NCI-H1436 (cell line): ENCODE measurements around the gene NFATC2IP.
"Not testable (repeated sequence)": the region's sequence is repeated elsewhere in the genome, so short reads cannot be mapped to it uniquely, and the experiment has no call there.

ENCODE experiments used
- DNase-seq: peaks from one replicate; lab custom pipeline; 2025; lab: John Stamatoyannopoulos, UW

The NFATC2IP gene

DNA sequence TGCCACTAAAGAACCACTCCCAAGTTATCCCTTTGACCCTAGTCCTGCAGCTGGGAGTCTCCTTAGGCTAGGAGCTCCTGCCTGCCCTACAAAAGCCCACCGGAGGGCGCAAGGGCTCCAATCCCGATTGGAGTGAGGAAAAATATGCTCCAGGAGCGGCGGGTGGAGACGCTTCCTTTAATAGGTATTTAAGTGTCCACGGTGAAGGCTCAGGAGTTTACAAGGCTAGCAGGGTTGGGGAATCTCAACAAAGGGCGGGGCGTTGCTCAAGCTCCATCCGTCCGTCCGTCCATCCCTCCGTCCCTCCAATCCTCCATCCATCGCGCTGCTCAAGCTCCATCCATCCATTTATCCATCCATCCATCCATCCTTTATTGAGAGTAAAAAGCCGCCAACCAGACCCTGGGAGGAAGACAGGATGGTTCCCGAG is 23.3 kb downstream of the NFATC2IP start:
- DNase-seq: peak; percentile 29

DNA sequence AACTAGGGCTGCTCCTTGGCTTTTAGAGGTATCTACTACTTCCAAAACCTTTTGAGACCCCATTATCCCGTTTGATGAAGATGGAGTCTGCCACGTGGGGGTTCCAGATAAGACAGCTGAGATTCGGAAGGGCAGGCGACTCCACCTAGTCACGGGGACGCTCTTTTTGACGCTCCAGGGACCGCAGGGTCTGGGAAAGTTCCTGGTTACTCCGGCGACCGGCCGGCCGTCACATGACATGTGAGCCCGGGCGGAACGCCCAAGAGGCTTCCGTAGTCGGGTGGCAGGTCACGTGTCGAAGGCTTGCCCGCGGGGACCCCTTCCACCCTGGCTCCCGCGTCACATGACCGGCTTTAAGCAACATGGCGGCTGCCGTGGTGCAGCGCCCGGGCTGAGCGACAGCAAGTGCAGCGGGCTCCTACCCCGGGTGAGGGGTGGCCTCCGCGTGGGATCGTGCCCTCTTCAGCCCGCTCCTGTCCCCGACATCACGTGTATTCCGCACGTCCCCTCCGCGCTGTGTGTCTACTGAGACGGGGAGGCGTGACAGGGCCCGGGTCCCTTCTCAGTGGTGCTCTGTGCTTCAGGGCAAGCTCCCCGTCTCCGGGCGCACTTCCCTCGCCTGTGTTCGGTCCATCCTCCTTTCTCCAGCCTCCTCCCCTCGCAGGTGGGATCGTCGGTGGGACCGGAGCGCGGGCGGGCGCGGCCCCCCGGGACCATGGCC is 23.9 kb downstream of the NFATC2IP start, which contains the start of gene SPNS1:
TSS of gene SPNS1 (plus strand) at position 342 of the 721 bp plus-strand sequence. CDS start at position 716, 374 bp downstream.
- peak; percentile 91 for DNase-seq

DNA sequence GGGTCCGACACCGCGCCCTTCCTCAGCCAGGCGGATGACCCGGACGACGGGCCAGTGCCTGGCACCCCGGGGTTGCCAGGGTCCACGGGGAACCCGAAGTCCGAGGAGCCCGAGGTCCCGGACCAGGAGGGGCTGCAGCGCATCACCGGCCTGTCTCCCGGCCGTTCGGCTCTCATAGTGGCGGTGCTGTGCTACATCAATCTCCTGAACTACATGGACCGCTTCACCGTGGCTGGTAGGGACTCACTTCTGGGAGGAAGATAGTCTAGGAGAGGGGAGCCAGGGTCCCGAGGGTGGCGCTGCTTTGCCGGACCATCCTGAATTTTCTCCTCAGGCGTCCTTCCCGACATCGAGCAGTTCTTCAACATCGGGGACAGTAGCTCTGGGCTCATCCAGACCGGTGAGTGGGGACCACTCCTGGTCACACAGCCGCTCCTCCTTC is 24.4 kb downstream of the NFATC2IP start:
- DNase-seq: no peak

DNA sequence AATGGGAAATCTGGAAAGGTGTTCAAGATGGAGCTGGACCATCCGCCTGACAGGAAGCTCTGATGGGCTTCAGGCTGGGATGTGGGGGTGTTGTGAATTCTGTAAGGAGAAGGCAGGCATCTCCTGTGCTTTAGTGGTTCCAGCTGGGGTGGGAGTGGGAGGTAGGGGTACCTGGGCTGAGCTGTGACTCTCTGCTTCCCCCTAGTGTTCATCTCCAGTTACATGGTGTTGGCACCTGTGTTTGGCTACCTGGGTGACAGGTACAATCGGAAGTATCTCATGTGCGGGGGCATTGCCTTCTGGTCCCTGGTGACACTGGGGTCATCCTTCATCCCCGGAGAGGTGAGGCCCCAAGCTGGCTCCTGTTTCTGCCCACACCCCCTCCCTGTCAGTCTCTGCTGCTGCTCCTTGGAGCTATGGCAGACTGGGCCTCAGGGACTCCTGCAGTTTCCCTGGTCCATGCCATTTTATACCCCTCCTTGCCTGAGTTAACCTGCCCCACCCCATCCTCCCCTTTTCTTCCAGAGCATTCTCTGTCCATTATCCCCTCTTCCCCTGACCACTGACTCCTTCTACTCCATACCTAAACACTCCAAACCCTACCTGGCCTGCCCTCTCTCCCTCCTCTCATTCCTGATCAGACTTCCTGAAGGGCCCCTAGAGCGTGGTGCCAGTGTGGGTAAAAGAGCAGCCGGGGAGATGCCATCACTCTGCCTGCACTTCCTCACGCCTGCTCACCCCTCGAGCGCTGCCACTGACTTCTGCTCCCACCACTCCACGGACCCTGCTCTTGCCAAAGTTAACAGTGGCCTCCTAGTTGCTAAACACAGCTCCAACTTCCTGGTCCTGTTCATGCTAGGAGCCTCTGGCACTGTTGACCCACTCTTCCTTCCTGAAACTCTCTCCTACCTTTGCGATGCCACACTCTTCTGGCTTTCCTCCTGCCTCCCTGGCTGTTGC is 27.2 kb downstream of the NFATC2IP start:
- DNase-seq: peak; percentile 0

DNA sequence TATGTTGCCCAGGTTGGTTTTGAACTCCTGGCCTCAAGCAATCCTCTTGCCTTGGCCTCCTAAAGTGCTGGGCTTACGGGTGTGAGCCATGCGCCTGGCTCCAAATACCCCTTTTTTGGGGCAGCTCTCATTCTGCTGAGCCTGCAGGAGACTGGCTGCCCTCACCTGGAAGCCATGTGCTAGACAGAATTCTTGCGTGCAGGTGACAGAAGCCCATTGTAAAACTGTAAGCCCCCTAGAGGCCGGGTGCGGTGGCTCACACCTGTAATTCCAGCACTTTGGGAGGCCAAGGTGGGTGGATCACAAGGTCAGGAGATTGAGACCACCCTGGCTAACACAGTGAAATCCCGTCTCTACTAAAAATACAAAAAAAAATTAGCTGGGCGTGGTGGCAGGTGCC is 29.6 kb downstream of the NFATC2IP start:
- not testable (repeated sequence) for DNase-seq

DNA sequence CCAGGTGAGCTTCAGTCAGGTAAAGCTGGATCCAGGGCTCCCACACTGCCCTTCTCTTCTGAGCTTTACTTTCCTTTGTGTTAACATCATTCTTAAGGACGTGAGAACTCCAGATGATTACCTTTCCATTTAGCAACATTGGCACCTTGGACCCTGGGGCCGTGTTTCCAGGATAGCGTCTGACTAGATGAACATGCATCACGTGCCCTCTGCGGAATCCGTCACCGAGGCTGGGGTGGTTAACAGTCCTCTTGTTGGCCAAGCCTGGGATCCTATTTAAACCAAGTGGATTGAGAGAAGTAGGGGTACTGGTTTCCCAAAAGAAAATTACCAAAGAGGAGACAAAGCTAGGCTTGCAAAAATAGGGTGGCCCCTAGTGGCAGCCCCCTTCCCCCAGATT is 30.2 kb downstream of the NFATC2IP start:
- no peak for DNase-seq

DNA sequence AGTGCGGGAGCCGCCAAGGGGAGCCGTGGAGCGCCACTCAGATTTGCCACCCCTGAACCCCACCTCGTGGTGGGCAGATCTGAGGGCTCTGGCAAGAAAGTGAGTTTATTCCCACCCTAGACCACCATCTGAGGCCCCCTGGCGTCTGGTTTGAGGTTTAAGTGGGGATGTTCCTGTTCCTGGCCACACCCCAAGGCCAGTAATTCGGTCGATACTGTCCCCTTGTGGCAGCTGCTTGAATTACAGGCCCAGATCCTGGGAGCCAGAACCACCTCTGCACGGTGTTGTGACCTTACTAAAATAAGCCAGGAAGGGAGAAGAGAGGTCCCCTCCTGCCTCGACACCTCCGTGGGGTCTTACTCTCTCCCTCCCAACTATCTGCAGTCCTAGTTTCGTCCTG is 30.8 kb downstream of the NFATC2IP start:
- DNase-seq: no peak

DNA sequence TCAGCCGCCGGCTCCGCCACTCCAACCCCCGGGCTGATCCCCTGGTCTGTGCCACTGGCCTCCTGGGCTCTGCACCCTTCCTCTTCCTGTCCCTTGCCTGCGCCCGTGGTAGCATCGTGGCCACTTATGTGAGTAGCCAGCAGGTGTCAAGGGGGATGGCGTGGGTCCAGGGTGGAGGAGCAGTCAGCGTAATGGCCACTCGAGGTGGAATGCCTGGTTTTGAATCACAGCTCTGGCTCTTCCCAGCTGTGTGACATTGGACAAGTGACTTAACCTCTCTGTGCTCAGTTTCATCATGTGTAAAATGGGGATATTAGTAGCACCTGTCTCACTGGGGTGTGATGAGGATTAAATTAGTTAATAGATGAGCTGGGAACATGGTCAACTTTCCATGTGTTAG is 31.7 kb downstream of the NFATC2IP start:
- no peak for DNase-seq

DNA sequence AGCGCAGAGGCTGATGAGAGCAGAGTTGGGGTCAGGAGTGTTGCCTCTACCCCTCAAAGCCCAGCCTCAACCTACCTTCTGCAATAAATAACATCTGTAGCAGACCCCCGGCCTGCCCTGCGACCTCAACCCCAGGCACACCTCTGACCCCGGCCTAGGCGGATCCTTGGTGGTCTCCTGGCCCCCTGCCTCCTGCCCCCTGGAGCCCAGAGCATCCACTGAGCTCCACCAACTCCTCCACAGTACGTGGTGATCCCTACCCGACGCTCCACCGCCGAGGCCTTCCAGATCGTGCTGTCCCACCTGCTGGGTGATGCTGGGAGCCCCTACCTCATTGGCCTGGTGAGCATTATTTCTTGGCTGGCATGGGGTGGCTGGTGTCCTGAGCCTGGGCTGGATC is 32.2 kb downstream of the NFATC2IP start:
- no peak for DNase-seq

DNA sequence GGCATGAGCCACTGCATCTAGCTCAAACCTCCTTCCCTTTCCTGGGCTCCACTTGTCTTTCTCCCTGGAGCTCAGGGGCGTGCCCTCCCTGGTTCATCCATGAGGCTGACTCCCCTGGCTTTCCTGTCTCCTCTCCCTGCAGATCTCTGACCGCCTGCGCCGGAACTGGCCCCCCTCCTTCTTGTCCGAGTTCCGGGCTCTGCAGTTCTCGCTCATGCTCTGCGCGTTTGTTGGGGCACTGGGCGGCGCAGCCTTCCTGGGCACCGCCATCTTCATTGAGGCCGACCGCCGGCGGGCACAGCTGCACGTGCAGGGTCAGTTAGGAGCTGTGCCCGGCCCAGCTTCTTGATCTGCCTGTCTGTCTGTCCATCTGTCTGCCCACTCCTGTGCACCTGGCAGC is 32.9 kb downstream of the NFATC2IP start:
- no peak for DNase-seq

DNA sequence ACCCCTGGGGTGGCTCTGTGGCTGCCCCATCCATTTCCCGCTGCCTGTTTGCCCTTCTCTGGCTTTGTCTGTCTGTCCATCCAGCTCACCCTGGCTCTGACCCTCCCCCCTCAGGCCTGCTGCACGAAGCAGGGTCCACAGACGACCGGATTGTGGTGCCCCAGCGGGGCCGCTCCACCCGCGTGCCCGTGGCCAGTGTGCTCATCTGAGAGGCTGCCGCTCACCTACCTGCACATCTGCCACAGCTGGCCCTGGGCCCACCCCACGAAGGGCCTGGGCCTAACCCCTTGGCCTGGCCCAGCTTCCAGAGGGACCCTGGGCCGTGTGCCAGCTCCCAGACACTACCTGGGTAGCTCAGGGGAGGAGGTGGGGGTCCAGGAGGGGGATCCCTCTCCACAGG is 33.4 kb downstream of the NFATC2IP start:
- no peak for DNase-seq

DNA sequence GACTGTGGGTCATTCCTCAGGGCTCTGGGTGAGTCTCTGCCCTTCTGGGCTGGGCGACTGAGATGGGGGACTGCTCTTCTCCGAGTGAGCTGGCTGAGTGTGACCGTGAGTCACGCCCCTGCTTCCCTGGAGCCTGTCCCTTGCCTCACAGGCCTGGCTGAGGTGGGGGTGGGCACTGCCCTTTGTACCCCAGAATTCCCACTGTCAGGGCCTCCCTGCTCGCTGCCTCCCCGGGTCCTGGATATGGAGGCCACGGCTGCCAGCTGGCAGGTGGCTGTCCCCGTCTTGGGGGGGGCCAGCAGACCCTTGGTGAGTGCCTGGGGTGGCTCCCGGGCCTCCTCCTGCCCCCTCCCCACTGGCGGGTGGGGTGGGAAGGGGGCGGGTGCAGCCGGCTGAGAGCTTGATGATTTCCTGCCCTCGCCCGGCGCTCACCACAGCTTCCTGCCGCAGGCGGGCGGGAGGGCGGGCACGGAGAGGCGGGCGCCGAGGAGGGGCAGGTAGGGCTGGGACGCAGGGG is 33.9 kb downstream of the NFATC2IP start, which contains the start of gene LAT:
TSS of gene LAT (plus strand) at position 434 of the 517 bp plus-strand sequence. CDS start 366 bp downstream, outside the sequence.
- DNase-seq: peak; percentile 17

DNA sequence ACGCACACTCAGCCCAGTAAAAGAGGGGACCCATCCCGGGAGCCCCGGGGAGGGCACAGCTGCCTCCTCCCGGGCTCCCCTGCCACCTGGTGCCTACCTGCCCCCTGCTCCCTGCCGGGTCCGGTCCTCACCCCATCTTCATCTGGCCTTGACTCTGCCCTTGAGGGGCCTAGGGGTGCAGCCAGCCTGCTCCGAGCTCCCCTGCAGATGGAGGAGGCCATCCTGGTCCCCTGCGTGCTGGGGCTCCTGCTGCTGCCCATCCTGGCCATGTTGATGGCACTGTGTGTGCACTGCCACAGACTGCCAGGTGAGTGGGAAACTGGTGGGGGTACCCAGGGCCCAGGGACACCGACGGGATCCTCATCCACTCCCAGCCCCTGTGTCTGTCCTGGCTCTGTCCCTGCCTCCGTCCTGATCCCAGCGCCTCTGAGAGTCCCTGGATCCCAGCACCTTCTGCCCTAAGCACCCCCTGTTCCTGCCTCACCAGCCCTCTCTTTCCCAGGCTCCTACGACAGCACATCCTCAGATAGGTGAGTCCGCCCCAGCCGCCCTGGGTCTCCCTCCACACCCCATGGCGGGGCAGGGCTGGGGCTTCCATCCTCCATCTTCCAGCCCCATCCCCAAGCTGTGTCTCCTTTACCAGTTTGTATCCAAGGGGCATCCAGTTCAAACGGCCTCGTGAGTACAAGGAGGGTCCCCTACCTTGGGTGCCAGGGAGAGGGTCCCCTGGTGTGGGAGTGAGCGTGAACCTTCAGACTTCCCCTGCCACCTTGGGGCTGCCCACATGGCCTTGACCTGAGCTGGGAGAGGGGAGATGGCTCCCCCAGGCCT is 34.7 kb downstream of the NFATC2IP start:
- DNase-seq: no peak

DNA sequence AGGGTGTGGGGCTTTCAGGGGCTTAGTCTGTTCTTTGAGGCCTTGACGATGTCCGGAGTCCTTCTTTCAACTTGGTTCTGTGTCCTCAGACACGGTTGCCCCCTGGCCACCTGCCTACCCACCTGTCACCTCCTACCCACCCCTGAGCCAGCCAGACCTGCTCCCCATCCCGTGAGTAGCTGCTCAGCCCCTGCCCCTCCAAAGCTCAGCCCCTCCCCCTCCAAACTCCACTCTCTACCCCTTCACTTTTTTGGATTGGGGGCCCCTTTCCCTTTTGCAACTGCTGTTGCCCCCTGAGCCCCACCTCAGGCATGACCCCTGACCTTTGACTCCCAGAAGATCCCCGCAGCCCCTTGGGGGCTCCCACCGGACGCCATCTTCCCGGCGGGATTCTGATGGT is 35.3 kb downstream of the NFATC2IP start:
- DNase-seq: no peak

DNA sequence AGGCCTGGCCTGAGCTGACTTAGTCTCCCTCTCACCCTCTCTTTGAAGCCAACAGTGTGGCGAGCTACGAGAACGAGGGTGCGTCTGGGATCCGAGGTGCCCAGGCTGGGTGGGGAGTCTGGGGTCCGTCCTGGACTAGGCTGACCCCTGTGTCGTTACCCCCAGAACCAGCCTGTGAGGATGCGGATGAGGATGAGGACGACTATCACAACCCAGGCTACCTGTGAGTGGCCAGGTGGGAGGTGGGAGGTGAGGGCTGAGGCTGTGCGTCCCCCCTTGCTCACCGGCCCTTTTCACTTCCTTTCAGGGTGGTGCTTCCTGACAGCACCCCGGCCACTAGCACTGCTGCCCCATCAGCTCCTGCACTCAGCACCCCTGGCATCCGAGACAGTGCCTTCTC is 35.8 kb downstream of the NFATC2IP start:
- DNase-seq: no peak

DNA sequence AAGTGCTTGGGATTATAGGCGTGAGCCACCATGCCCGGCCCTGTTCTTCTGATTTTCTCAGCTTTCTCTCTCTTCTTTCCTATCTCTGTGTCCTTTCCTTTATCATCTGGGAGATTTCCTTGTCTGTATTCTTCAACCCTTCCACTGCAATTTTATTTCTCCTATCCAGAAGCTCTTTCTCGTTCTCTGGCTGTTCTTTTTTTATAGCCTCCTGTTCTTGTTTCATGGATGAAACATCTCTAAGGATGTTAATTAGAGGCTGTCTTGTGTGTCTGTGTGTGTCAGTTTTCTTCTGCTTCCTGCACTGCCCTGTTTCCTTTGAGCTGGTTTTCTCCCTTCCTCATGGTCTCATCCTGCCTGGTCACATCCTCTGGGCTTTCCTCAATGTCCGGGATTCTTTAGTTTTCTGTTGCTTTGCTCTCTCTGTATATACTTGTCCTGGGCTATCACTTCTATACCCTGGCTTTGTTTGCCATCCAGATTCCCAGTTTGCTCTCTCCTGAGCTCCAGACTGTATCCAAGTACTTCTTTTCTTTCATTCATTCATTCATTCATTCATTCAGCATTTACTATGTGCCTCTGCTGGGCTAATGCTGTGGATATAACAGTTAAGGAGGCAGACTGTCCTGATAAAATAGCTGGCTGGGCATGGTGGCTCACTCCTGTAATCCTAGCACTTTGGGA is 36.6 kb downstream of the NFATC2IP start:
- DNase-seq: no peak

DNA sequence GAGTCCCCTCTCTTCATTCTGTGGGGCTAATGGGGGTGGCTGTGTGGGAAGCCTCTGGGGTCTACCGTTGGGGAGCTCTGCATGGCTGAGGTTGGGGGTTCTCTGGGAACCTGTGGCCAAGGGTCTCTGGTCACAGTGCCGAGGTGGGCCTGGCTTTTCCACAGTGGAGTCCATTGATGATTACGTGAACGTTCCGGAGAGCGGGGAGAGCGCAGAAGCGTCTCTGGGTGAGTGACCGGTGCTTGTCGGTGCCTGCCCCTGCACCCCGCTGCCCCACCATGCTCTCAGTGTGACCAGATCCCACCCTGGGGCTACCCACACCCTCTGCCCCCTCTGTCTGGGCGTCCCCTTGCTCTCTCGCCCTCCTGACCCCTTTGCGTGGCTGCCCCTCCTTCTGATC is 38.6 kb downstream of the NFATC2IP start:
- DNase-seq: no peak

DNA sequence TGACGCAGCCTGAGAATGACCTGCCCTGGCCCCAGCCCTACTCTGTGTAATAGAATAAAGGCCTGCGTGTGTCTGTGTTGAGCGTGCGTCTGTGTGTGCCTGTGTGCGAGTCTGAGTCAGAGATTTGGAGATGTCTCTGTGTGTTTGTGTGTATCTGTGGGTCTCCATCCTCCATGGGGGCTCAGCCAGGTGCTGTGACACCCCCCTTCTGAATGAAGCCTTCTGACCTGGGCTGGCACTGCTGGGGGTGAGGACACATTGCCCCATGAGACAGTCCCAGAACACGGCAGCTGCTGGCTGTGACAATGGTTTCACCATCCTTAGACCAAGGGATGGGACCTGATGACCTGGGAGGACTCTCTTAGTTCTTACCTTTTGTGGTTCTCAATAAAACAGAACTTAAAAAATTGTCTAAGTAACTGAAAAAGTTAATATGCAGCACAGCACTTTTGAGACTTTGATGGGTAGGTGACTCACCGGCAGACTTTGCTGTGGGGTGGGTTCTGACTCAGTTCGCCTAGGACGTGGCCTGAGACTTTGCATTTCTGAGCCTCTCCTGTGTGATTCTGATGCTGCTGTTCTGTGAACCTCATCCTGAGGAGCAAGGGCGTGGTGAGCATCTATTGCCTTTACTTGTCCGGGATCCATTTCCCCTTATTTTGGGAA is 39.8 kb downstream of the NFATC2IP start:
- no peak for DNase-seq

DNA sequence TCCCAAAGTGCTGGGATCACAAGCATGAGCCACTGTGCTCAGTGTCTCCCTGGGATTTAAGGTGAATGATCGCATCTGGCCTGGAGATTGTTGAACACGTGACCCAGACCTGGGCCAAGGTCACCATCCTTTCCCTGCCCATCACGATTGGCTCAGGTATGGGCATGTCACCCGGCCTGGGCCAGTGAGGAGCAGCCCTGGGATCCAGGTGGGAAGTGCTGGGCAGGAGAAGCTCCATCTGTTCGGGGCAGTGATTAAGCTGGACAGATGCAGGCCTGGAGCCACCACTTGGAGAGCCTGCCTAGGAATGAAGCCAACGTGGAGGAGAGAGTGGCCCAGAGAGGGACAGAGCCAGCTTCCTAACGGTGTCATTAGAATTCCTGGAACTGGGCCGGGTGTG is 41.0 kb downstream of the NFATC2IP start:
- no peak for DNase-seq

DNA sequence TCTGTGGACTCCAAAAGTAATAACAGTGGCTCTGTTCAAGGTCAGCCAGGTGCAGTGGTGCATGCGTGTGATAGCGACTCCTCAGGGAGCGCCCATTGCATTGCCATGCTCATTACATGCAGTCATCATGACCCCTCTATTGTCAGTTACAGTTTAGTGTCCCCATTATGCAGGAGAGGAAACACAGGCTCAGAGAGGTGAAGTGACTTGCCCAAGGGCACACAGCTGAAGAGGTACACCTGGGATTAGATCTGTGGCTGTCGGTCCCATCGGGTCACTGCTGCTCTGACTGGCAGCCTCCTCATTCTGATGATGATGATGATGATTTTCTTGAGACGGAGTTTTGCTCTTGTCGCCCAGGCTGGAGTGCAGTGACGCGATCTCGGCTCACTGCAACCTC is 41.8 kb downstream of the NFATC2IP start:
- no peak for DNase-seq

DNA sequence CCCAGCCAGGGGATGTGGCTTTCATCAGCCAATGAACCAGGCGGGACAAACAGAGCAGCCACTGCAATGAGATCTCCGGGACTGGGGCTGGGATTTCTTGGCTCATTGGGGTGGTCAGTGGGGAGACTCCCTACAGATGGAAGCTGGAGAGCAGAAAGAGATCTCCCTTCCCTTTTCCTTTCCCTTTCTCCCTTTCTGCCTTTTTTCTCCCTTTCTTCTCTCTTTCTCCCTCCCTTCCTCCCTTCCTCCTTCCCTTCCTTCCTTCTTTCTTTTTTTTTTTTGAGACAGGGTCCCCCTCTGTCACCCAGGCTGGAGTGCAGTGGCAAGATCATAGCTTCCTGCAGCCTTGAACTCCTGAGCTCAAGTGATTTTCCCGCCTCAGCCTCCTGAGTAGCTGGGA is 48.1 kb downstream of the NFATC2IP start:
- DNase-seq: no peak
